ENCODE measurements around the gene CDKAL1. TPM values are rescaled to one million over a fixed set of nuclear protein-coding genes. Genes with fewer than 3 reads are reported as not detected.

CDKAL1 gene
- total RNA-seq, 6 experiments from 2014 or later: 9.2 to 14.3 (median 11.9) TPM

DNA sequence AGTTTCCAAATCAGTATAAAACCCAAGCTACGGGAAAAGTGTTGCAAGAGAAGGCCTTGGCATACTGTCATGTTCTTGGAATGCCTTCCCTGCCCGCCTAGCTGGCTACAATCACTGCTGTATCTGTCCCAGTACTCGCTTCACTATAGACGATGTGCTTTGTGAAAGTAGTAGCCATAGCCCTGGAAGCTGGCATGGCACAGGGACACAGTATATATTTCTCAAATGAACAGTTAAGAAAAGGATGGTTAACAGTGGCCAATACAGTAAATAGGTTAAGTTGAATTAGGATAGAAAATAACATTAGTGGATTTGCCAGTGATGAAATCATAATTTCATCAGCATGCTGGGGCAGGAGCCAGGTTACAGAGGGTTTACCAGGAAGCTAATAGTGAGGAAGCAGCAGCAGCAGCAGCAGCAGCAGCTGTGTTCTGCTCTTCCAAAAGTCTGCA is 499.3 kb downstream of the CDKAL1 start:
- Mint-ChIP-seq H3K27me3 (ENCODE audit: insufficient read depth) (no peaks in the 10 kb centered on the region; the same call in 1 of the 2 replicates), H3K4me3 (peak overlapping the region; percentile 2; the same call in 1 of the 2 replicates), H3K9me3 (no peaks in the 10 kb centered on the region), H3K27ac (peak overlapping the region; percentile 68; the same call in 1 of the 2 replicates), H3K36me3 (ENCODE audit: low read depth) (peaks cover 12% of the 10 kb centered on the region), H3K4me1 (ENCODE audit: low read depth) (peaks cover 17% of the 10 kb centered on the region)
- DNase-seq: peak; percentile 55
- no peak for TF ChIP-seq CTCF (IDR thresholded peaks at IDR 0.05)

GRCh38 chr6:21034345-21034744 is 500.1 kb downstream of the CDKAL1 start:
- H3K27ac Mint-ChIP-seq: no peak overlapping the region
- H3K36me3 Mint-ChIP-seq (ENCODE audit: low read depth): peaks cover 6% of the 10 kb centered on the region
- DNase-seq: no peak
- H3K4me3 Mint-ChIP-seq: no peak overlapping the region
- no peaks in the 10 kb centered on the region; the same call in none of the 2 replicates for H3K27me3 Mint-ChIP-seq (ENCODE audit: insufficient read depth)
- H3K9me3 Mint-ChIP-seq: no peaks in the 10 kb centered on the region
- no peak for TF ChIP-seq CTCF (IDR thresholded peaks at IDR 0.05)
- H3K4me1 Mint-ChIP-seq (ENCODE audit: low read depth): peaks cover 17% of the 10 kb centered on the region

DNA sequence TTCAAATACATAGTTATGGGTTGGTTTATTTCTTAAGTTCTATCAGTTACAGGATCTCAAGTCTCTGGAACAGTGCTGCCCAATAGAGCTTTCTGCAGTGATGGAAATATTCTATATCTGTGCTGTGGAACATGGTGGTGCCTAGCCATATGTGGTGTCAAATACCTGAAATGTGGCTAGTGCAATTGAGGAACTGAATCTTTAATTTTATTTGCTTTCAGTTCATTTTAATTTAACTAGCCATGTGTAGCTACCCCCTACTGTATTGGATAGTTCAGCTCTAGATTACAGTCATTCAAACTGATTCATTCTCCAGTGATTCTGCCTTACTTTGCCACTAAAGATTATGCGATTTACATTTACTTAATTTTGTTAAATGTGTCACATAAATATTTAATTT is 503.2 kb downstream of the CDKAL1 start:
- Mint-ChIP-seq H3K4me3 (no peak overlapping the region), H3K27me3 (ENCODE audit: insufficient read depth) (no peaks in the 10 kb centered on the region; the same call in 1 of the 2 replicates), H3K36me3 (ENCODE audit: low read depth) (no peaks in the 10 kb centered on the region), H3K4me1 (ENCODE audit: low read depth) (peaks cover 17% of the 10 kb centered on the region), H3K27ac (no peak overlapping the region), H3K9me3 (no peaks in the 10 kb centered on the region)
- no peak for TF ChIP-seq CTCF (IDR thresholded peaks at IDR 0.05)
- DNase-seq: no peak

GRCh38 chr6:21039926-21040325 is 505.7 kb downstream of the CDKAL1 start:
- Mint-ChIP-seq H3K36me3 (ENCODE audit: low read depth) (no peaks in the 10 kb centered on the region), H3K4me1 (ENCODE audit: low read depth) (peaks cover 12% of the 10 kb centered on the region), H3K4me3 (no peak overlapping the region), H3K27ac (no peak overlapping the region), H3K9me3 (no peaks in the 10 kb centered on the region), H3K27me3 (ENCODE audit: insufficient read depth) (no peaks in the 10 kb centered on the region; the same call in 1 of the 2 replicates)
- no peak for TF ChIP-seq CTCF (IDR thresholded peaks at IDR 0.05)
- no peak for DNase-seq

- Mint-ChIP-seq H3K36me3 (ENCODE audit: low read depth) (no peaks in the 10 kb centered on the region), H3K4me3 (no peak overlapping the region), H3K4me1 (ENCODE audit: low read depth) (peaks cover 23% of the 10 kb centered on the region), H3K27me3 (ENCODE audit: insufficient read depth) (peaks cover 1% of the 10 kb centered on the region), H3K9me3 (no peaks in the 10 kb centered on the region), H3K27ac (no peak overlapping the region)
- no peak for TF ChIP-seq CTCF (IDR thresholded peaks at IDR 0.05)
- DNase-seq: no peak
Measured at GRCh38 chr6:21045135-21045700, 511.0 kb downstream of the CDKAL1 start.
